ENCODE results near the gene CYCS. TPM values are rescaled to one million over a fixed set of nuclear protein-coding genes. Genes with fewer than 3 reads are reported as not detected.
"Not testable (repeated sequence)": the region's sequence is repeated elsewhere in the genome, so short reads cannot be mapped to it uniquely, and the experiment has no call there.

The CYCS gene
- total RNA-seq, 1 experiment from 2014 or later = 287 TPM

DNA sequence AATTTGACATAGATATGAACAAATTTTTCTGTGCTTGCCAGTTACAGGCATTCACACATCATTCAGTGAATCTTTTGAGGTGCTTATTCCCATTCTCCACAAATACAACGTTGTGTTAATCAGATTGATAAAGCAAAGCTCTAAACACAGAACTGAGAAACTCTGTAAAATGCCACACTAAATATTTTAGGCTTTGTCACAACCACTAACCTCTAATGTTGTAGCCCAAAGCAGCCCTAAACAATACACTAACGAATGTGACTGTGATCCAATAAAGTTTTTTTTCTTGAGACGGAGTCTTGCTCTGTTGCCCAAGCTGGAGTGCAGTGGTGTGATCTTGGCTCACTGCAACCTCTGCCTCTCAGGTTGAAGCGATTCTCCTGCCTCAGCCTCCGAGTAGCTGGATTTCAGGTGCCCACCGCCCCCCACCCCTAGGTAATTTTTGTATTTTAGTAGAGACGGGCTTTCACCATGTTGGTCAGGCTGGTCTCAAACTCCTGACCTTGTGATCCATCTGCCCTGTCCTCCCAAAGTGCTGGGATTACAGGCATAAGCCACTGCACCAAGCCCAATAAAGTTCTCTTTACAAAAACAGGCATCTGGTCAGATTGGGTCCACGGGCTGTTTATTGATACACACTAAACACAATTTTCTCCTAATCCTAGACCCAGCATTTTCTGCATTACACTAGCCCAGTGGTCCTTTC is 6.9 kb downstream of the CYCS start:
- DNase-seq (ENCODE audit: low spot score) = no peak

DNA sequence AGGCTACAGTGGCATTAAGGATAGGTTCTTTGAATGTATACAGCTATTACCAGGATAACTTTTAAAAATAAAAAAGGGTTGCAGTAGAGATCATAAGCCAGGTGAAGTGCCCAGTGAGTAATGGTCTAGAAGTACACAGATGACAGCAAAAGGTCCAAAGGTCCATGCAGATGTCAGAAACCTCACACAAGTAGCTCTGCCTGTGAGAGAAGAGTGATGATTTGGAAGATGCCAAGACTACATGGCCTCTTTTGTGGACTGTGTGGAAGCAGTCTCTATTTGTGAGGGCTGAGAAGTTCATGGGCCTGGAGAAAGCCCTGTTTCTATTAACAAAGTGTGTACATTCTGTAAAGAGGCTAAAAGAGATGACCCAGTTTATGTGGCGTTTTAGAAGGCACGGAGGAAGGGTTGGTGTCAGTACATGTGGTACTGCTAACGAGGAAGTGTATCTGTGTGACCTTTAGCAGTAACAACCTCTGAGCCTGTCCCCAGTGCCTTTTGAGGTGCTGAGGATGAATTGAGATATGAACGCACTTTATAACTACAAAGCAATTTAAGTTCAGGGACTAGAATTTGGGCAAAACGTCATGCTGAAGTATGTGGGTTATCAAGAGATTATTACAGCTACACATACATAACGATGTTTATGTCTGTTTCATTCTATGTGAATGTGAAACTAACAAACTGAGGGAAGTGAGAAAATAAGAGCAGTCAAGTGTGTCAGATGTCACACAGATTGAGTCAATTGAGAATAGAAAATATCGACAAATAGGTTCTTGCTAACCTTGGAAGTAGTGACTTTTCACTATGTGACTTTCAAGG is 7.6 kb downstream of the CYCS start:
- DNase-seq (ENCODE audit: low spot score) = no peak

DNA sequence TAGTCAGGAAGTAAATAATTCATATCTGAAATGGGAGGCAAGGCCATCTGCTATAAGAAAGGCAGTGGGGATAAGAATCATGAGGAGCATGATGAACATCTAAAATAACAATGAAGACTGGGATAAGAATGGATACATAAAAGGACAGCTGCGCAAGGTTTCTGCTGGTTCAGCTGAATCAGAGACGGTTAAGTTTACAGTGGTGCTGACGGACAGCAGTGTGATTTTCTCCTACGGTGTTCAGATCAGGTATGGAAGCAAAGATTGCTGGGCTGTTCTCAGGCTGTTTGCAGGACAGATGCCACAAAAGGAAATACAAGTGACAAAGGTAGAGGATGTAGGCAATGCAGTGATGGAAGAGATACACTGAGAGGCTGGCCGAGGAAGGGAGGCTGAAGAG is 8.4 kb downstream of the CYCS start:
- no peak for DNase-seq (ENCODE audit: low spot score)

DNA sequence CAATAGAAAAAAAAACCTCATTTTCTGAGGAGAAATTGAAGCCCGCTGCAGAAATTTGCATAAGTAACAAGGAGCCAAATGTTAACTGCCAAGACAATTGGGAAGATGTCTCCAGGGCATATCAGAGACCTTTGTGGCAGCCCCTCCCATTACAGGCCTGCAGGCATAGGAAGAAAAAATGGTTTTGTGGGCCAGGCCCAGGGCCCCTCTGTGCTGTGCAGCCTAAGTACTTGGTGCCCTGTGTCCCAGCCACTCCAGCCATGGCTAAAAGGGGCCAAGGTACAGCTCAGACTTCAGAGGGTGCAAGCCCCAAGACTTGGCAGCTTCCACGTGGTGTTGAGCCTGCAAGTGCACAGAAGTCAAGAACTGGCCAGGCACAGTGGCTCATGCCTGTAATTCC is 14.5 kb downstream of the CYCS start:
- not testable (repeated sequence) for DNase-seq (ENCODE audit: low spot score)

DNA sequence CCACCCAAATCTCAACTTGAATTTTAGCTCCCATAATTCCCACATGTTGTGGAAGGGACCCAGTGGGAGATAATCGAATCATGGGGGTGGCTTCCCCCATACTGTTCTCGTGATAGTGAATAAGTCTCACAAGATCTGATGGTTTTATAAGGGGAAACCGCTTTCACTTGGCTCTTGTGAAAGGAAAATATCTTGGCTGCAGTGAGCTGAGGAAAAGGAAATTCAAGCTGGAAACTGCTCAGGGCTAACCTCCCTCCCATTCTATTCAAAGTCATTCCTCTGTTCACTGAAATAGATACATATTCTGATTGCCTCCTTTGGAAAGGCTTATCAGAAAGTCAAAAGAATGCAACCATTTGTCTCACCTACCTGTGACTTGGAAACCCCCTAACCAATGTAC is 15.8 kb downstream of the CYCS start:
- no peak for DNase-seq (ENCODE audit: low spot score)

DNA sequence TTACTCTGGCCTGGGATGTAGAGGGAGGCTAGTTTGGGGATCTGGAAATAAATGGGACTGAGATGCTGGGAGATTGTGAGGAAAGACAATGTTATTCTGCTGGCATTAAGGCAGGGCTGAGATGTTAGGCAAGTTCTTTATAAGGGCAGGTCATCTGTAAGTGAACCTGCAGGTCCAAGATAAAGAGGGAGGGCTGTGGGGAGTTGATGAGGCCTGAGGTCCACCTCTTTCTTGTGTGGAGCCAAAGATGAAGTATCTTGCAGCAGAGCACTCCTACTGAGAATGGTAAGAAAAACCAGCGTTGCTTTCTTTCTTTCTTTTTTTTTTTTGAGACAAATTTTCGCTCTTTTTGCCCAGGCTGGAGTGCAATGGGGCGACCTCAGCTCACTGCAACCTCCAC is 19.1 kb downstream of the CYCS start:
- no peak for DNase-seq (ENCODE audit: low spot score)

DNA sequence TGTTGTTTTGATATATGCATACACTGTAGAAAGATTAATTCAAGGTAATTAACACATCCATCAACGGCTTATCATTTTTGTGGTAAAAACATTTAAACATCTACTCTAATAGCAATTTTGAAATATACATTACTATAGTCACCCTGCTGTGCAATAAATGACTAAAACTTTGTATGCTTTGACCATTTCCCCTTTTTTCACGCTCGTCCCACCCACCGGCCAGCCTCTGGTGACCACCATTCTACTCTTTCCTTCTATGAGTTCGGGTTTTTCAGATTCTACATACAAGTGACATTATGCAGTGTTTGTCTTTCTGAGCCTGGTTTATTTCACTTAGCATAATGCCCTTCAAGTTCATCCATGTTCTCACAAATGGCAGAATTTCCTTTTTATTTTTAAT is 21.3 kb downstream of the CYCS start:
- no peak for DNase-seq (ENCODE audit: low spot score)

DNA sequence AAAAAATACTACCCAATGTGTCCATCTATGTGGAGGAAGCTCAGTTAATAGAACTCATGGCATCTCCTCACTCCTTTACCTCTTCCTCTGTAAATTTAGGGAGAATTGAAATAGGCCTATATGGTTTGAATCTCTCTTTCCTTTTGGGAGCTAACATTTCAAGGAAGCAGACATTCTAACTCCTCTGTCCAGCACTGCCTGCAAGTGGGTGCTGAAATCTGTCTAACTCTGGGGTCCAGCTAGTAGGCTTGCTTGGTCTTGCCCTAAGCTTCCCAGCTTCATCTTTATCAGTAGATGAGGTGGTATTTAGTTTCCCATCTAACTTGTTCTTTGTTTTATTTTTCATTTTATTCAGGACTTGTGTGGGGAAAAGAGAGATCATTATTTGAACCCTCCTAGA is 23.2 kb downstream of the CYCS start:
- DNase-seq (ENCODE audit: low spot score) = no peak

DNA sequence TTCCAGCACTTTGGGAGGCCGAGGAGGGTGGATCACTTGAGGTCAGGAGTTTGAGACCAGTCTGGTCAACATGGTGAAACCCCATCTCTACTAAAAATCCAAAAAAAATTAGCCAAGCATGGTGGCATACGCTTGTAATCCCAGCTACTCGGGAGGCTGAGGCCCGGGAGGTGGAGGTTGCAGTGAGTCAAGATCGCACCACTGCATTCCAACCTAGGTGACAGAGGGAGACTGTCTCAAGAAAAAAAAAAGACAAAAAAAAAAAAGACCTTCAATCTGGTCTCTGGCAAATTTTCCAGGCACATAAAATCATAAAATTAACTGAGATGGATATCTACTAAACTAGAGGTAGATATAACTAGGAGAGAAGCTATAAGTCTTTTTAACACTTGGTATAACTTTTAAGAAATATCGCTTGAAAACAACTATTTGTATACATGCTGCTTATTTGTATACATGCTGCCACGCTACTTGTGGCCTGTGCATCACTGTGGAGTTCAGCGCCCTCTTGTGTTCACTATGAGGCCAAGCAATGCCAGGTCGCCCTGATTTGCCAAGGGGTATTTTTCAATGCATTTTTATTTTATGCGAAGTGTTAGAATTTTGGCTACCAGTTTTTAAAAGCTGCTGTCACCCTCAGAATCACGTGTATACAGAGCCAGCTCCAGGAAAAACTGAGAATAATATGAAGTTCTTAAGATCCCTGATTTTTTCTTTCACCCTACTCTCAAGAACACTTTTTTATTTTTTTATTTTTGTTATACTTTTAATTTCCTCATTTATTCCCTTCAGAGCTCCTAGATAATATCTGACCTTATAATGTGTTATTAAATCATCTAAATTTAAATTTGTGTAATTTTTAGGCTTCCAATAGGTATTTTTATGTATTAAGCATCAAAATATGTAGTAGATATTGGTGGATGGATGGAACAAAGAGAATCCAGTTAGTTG is 26.7 kb downstream of the CYCS start:
- peak; percentile 60 for DNase-seq (ENCODE audit: low spot score)

DNA sequence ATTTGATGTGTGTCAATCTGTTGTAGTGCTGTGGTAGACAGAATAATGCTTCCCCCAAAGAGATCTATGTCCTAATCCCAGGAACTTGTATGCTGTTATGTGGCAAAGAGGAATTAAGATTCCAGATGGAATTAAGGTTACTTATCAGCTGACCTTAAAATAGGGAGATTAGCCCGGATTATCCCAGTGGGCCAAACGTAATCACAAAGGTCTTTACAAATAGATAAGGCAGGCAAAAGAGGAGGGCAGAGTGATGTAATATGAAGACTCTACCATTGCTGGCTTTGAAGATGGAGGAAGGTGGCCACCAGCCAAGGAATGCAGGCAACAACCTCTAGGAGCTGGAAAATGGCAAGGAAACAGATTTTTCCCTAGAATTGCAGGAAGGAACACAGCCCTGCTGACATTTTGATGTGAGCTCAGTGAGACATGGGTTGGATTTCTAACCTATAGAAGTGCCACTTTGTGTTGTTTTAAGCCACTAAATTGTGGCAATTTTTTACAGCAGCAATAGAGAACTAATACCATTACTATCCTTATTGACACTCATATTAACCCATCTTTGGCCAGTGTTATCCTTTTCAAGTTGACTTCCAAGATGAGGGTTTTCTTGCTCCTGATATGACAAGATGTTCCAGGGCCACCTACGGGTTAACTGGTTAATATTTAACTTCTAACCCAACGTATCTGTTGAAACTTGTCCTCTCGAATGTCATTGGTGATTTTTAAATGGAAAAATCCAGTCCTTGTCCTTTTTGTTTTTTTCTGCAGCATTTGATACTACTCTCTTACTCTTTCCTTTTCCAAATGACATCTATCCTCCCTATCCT is 29.3 kb downstream of the CYCS start:
- DNase-seq (ENCODE audit: low spot score) = no peak

DNA sequence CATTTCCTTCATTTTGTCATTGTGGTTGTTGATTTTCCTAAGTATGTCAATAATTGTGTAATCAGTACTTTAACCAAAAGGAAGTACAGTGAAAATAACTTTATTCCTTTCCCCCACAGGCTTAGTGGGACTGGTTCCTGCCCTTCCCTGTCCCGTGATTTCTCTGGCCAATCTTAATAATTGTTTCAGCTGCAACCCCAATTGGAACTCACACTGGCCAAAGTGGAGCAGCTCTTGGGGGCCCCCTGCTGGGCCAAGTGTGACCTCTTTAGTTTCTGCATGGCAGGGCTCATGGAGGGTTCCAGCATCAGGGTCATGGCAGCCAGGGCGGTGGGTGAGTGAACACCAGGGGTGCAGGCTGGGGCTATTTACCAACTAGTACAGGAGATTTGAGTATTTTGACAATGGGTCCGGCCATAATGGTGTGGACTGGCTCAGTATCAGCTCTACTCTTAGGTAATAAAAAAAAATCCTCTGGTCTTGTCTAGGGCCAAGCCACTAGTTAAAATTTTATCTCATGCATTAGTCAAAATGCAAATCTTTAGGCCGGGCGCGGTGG is 31.7 kb downstream of the CYCS start:
- DNase-seq (ENCODE audit: low spot score) = peak; percentile 84

DNA sequence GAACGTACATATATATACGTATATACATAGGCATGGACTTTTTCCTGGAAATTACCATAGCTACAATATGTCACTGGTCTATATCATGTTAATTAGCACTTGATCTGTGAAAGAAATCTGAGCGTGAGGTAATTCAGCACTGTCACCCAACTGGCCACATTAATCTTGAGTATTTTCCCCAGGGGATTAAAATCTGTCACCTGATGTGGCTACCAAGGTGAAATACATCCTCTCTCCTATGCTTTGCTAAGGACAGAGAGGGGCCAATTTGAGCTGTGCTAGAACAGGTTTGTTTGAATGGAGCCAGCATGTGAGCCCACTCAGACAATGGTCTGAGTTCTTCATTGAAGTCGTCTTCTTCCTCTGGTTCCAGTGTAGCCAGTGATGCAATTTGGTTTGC is 33.3 kb downstream of the CYCS start:
- DNase-seq (ENCODE audit: low spot score) = no peak

DNA sequence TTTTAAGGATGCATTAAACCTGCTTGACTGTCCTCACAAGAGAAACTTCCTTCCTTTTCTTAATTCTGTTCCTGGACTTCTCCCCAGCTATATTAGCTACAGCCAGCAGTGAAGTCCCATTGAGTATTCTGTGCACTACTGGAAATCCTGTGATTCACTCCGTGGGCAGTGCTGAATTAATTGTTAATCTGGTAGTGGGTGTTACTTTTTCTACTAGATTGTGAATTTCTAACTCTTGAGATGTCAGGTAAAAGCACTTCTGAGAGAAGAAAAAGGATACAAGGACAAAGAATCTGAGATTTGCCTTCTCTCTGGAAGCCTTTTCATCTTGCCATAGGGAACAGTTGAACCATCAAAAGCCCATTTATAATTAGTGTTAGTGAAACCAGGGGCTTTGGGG is 33.9 kb downstream of the CYCS start:
- no peak for DNase-seq (ENCODE audit: low spot score)

DNA sequence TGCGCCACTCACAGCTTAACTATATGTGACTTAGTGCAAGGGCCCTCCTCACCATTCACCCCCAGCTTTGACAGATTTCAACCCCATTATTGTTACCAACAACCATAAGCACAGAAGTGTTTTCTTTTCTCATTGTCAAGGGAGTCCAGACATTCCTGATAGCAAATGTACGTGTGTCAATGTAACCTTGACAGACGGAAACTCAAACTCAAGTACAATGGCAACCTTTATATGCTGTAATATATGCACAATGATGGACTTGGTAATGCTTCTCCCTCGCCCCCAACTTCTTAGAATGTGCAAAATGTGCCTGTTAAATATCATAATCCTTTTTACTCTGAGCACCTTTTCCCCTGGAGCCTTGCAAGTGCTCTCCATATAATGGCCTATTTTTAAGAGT is 34.7 kb downstream of the CYCS start:
- DNase-seq (ENCODE audit: low spot score) = no peak

DNA sequence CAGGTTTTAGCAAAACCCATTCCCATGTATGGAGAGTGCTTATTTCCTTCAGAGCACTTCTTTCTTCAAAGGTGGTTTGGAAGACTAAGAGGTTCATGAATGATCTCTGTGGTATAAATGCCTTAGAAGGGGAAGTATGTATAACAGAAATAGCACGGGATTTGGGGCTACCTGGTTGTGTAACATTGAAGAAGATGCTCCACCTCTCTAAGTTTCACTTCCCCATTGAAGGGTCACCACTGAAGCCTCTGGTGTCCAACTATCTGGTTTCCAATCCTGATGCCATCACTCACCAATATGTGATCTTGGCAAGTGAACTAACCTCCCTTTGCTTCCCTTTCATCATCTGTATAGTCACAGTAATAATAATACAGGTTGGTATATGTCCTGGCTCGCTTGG is 37.2 kb downstream of the CYCS start:
- no peak for DNase-seq (ENCODE audit: low spot score)

DNA sequence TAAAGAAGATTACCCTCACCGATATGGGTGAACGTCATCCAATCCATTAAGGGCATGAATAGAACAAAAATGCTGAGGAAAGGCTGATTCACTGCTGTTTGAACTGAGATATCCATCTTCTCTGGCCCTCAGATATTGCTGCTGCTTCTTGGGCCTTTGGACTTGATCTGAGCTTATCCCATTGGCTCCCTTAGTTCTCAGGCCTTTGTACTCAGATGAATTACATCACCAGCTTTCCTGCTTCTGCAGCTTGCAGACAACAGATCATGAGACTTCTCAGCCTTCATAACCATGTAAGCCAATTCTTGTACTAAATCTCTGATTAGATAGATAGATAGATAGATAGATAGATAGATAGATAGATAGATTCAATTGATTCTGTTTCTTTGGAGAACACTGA is 40.2 kb downstream of the CYCS start:
- DNase-seq (ENCODE audit: low spot score) = no peak

DNA sequence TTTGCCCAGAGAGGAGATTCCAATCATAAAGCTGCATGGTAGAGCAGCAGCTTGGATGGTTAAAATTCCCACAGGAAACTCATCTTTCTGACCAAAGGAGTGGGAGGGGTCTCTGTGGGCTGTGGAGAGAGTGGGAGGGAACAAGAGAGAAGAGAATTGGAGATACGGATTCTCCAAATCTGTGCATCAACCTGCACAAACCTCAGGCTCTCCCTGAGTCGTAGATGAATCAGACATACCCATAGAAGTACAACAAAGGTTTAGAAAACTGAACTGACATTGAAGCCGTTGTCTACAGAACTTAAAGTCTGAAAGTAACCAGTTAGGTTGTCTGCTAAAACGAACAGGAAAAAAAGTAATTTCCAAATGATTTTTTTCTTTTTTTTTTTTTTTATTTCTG is 41.9 kb downstream of the CYCS start:
- peak; percentile 42 for DNase-seq (ENCODE audit: low spot score)

DNA sequence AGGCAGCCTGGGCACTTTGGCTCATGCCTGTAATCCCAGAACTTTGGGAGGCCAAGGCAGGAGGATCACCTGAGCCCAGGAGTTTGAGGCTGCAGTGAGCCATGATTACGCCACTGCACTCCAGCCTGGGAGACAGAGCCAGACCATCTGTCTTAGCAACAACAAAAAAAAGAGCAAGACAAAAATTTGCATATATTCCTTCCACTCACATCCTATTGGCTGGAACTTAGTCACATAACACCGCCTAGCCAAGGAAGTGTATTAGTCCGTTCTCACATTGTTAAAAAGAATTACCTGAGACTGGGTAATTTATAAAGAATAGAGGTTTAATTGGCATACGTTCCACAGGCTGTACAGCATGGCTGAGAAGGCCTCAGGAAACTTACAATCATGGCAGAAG is 43.0 kb downstream of the CYCS start:
- not testable (repeated sequence) for DNase-seq (ENCODE audit: low spot score)

DNA sequence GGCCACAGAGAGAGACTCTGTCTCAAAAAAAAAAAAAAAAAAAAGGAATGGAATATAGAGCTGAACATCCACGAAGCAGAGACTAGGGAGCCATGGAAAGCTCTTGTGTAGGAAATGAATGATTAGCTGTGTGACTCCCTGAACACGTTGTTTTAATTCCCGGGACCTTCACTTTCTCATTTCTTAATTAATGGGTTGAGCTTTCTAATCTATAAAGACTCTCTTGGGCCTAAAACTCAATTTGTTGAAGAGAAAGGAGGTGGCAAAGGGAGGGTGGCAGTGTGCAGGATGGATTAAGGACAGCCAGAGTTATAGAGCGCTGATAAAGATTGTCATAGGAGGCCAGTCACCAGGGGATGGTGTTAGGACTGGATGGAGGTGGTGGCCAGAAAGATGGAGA is 48.0 kb downstream of the CYCS start:
- no peak for DNase-seq (ENCODE audit: low spot score)

DNA sequence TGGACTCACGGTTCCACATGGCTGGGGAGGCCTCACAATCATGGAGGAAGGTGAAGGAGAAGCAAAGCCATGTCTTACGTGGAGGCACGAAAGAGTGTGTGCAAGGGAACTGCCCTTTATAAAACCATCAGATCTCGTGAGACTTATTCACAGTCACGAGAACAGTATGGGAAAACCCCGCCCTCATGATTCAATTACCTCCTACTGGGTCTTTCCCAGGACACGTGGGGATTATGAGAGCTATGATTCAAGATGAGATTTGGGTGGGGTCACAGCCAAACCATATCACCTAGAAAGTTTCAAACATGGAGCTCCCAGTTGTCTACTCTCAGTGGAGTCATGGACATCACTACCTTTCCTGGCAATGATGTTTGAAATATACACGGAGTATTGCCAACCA is 49.6 kb downstream of the CYCS start:
- DNase-seq (ENCODE audit: low spot score) = peak; percentile 62

DNA sequence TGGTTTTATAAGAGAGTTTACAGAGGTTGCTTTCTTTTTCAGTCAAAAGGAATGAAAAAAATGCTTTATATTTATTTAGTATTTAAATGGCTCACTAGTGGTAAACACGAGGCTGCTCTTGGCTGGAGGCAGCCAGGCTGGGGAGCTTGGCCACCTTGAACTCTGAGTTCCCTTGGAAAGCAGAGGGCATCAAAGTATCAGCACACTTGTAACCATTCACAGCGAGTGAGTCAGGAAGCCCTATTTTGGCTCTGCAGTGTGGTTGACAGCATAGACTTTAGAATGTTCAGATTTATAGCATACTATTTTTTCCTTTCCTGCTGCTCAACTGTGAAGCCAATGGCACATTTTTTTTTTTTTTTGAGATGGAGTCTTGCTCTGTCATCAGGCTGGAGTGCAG is 51.6 kb downstream of the CYCS start:
- peak; percentile 88 for DNase-seq (ENCODE audit: low spot score)

Measured in A172 (cell line).